NCI-H2107 treated with DMSO at 0.1 percent for 48 hours (cell line): ENCODE measurements around the gene STRIP1.

Experiments
- DNase-seq: peaks from one replicate; lab custom pipeline; 2025; ENCODE audit not compliant: unreplicated experiment; lab: John Stamatoyannopoulos, UW

Gene STRIP1

GRCh38 chr1:110089561-110090275, 55.3 kb downstream of the STRIP1 start:
- no peak for DNase-seq

- DNase-seq, result no peak
Measured at GRCh38 chr1:110091381-110091780, 57.0 kb downstream of the STRIP1 start.

DNA sequence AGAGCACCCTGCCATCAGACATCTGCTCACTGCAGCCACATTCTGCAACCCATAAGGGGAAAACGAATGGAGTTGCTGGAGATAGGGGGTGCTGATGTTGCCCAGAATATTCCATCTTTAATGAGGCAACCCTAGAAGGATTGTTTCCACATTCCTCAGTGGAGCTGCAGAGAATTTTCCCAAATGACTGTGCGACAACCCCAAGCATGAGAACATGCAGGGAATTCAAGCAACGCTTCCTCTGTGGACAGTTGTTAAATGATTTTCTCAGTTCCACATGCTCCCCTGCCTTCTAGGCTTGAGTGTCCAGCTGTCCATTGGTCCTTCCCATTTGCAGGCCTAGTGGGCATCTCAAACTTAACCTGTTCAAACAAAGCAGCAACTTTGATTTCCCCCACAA, 57.4 kb downstream of the STRIP1 start:
- no peak for DNase-seq

GRCh38 chr1:110092991-110093390, 58.6 kb downstream of the STRIP1 start:
- DNase-seq, result no peak

GRCh38 chr1:110094931-110095654, 60.7 kb downstream of the STRIP1 start:
- DNase-seq, result no peak

- DNase-seq, result no peak
Measured at GRCh38 chr1:110097507-110098221, 63.2 kb downstream of the STRIP1 start.

DNA sequence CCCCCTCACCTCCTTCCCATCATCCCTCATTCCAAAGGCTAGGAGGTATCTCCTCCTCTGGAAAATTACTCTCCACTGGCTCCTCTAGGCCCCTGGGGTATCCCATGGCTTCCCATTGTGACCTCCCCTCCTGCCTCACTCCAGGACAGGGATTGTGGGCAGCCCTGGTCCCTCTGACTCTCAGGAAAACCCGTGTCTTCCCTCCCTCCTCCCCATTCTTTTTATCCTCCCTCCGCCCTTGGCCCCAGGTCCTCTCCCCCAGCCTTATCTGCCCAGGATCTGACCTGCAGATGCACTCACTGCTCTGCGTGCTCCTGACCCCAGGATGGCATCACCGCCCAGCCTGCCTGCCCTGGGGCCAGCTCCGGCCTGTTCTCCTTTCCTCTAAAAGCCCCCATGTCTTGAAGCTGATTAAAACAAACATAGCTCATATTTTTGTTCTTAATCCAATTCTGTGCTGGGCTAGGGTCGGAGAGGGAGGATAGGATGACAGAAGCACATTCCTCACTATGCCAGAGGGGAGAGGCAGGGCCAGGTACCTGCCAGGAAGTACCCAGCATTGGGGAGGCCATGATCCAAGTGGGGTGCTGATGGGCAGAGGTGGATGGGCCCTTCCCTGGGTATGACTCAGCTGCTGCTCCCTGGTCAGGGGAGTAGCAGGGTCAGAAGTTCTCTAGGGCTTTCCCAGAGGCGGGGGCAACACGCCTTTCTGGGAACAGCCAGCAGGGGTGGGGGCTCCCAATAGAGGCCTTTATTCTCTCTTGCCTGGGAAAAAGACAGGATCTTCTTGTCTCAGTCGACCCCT, 64.0 kb downstream of the STRIP1 start:
- no peak for DNase-seq

- DNase-seq, result no peak
Measured at GRCh38 chr1:110100335-110100734, 65.9 kb downstream of the STRIP1 start.

GRCh38 chr1:110102081-110102480, 67.7 kb downstream of the STRIP1 start:
- no peak for DNase-seq
